NB4 (cell line): Measurements from ENCODE around the gene BAIAP2.
A peak's percentile ranks its signal among the peaks of the same experiment; 100 is the strongest.

Experiments
- DNase-seq: peaks from one replicate; pipeline ENCODE4 v3.0.0; 2010; ENCODE audit warnings: low read depth
- H3K4me3 ChIP-seq: one replicate; pipeline ENCODE4 v1.5.1; 2011; ENCODE audit warnings: mild to moderate bottlenecking, low read depth, low read length, moderate library complexity
- CTCF ChIP-seq: IDR thresholded peaks from one replicate; pipeline ENCODE4 v1.5.1; 2012; ENCODE audit warnings: low read depth, low read length
- MAX ChIP-seq: IDR thresholded peaks from 2 replicates; pipeline ENCODE4 v1.6.1; 2011; ENCODE audit warnings: low read depth, low read length
- MYC ChIP-seq: IDR thresholded peaks from 2 replicates; pipeline ENCODE4 v1.6.1; 2011; ENCODE audit warnings: low read depth, low read length
- POLR2A ChIP-seq: IDR thresholded peaks from 2 replicates; pipeline ENCODE4 v1.6.1; 2011; ENCODE audit warnings: mild to moderate bottlenecking; ENCODE audit not compliant: insufficient read length; ENCODE audit errors: extremely low read depth

Gene BAIAP2

GRCh38 chr17:81086789-81087551 is 52.0 kb downstream of the BAIAP2 start:
- TF ChIP-seq MYC (no peak), MAX (no peak), POLR2A (no peak), CTCF (no peak)
- H3K4me3 ChIP-seq, result no peak overlapping the region
- DNase-seq, result no peak

- peak; percentile 77 for DNase-seq
- TF ChIP-seq CTCF, result no peak
- 0 out of 2 replicates have a peak, but pooled peaks have one; percentile 13 for TF ChIP-seq MAX
- H3K4me3 ChIP-seq, result no peak overlapping the region
These were observed 55.6 kb downstream of the BAIAP2 start for GRCh38 chr17:81090361-81091136.

GRCh38 chr17:81091154-81091553 is 56.2 kb downstream of the BAIAP2 start:
- DNase-seq, result no peak
- no peak overlapping the region for H3K4me3 ChIP-seq
- no peak for TF ChIP-seq POLR2A
- no peak for TF ChIP-seq MYC
- no peak for TF ChIP-seq CTCF
- no peak for TF ChIP-seq MAX

GRCh38 chr17:81091774-81092517 is 57.0 kb downstream of the BAIAP2 start:
- TF ChIP-seq CTCF (no peak), POLR2A (no peak), MAX (no peak), MYC (no peak)
- no peak for DNase-seq
- no peak overlapping the region for H3K4me3 ChIP-seq

- TF ChIP-seq CTCF, result no peak
- no peak for TF ChIP-seq MYC
- TF ChIP-seq POLR2A, result no peak
- no peak for TF ChIP-seq MAX
- no peak overlapping the region for H3K4me3 ChIP-seq
- DNase-seq, result no peak
These were observed 57.7 kb downstream of the BAIAP2 start for GRCh38 chr17:81092518-81093095.
